Breast epithelium (tissue), 3 donors: ENCODE measurements around the gene ARHGEF4.

ENCODE experiments used
- POLR2A ChIP-seq: fragments of 450-650 bp; IDR thresholded peaks from one replicate; pipeline ENCODE4 v1.6.1; 2016; ENCODE audit warnings: antibody characterized with exemption, mild to moderate bottlenecking, moderate library complexity
- POLR2AphosphoS5 ChIP-seq, 3 donors: sonication (generic); formaldehyde crosslinking; IDR thresholded peaks; one replicate each; pipeline ENCODE4 v1.6.1; 2017; ENCODE audit warnings: antibody characterized with exemption in 3 of 3
- TF ChIP-seq, protein P1 (sequence below), 3 donors: fragments of 450-650 bp; IDR thresholded peaks; one replicate each; pipeline ENCODE4 v1.5.1; 2016 to 2017; ENCODE audit warnings: antibody characterized with exemption in 3 of 3, mild to moderate bottlenecking in 3 of 3, moderate library complexity in 3 of 3

DNA sequence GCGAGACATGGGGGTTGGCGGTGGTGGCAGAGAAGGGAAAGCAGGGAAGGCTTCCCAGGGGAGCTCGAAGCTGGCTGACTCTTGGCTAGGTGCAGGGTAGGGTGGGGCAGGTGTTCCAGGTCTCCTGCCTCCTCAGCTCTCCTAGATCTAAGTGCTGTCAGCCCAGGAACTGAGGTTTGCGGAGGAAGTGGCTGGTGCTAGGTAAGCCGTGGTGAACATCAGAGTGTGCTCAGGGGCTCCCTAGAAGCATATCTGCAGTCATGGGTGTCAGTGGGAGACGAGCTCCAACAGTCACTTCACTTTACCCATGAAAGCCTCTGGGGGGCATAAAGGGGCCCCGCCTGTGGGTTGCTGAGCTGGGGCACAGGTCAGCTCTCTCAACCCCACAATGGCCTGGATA, 34.1 kb downstream of the ARHGEF4 start:
- TF ChIP-seq POLR2A (no peak), POLR2AphosphoS5 (IDR thresholded peaks at IDR 0.05) (no peak)
- TF ChIP-seq, protein P1, sequence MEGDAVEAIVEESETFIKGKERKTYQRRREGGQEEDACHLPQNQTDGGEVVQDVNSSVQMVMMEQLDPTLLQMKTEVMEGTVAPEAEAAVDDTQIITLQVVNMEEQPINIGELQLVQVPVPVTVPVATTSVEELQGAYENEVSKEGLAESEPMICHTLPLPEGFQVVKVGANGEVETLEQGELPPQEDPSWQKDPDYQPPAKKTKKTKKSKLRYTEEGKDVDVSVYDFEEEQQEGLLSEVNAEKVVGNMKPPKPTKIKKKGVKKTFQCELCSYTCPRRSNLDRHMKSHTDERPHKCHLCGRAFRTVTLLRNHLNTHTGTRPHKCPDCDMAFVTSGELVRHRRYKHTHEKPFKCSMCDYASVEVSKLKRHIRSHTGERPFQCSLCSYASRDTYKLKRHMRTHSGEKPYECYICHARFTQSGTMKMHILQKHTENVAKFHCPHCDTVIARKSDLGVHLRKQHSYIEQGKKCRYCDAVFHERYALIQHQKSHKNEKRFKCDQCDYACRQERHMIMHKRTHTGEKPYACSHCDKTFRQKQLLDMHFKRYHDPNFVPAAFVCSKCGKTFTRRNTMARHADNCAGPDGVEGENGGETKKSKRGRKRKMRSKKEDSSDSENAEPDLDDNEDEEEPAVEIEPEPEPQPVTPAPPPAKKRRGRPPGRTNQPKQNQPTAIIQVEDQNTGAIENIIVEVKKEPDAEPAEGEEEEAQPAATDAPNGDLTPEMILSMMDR (IDR thresholded peaks at IDR 0.05): no peak
